MM.1S (cell line): ENCODE results near the gene SLC39A12.

Source experiments
- DNase-seq: peaks from one replicate; pipeline ENCODE4 v3.0.0-alpha.2; 2015
- H2AFZ ChIP-seq: fragments of 300-600 bp; sonication (generic); 2 replicates; pipeline ENCODE4 v1.6.0; 2016; ENCODE audit warnings: antibody characterized with exemption, low read length
- H3F3A ChIP-seq: fragments of 300-600 bp; sonication (generic); 2 replicates; pipeline ENCODE4 v1.6.1; 2016; ENCODE audit warnings: mild to moderate bottlenecking, antibody characterized with exemption, low read length, moderate library complexity, mixed read lengths; ENCODE audit not compliant: insufficient read depth
- H3K27ac ChIP-seq: fragments of 300-600 bp; sonication (generic); 2 replicates; pipeline ENCODE4 v1.5.1; 2016; ENCODE audit warnings: mild to moderate bottlenecking, low read length
- H3K27me3 ChIP-seq: fragments of 300-600 bp; sonication (generic); replicated peaks from 2 replicates; pipeline ENCODE4 v1.6.0; 2016; ENCODE audit warnings: low read length; ENCODE audit not compliant: insufficient read depth
- H3K36me3 ChIP-seq: fragments of 300-600 bp; sonication (generic); replicated peaks from 2 replicates; pipeline ENCODE4 v1.6.1; 2016; ENCODE audit warnings: mild to moderate bottlenecking, low read length, mixed read lengths; ENCODE audit not compliant: insufficient read depth
- H3K4me1 ChIP-seq: fragments of 300-600 bp; sonication (generic); 2 replicates; pipeline ENCODE4 v1.6.1; 2016; ENCODE audit warnings: low read length, mixed read lengths
- H3K4me2 ChIP-seq: fragments of 300-600 bp; sonication (generic); 2 replicates; pipeline ENCODE4 v1.6.0; 2016; ENCODE audit warnings: low read depth, low read length
- H3K4me3 ChIP-seq: fragments of 300-600 bp; sonication (generic); 2 replicates; pipeline ENCODE4 v1.5.1; 2016; ENCODE audit warnings: low read length, mixed read lengths
- H3K79me2 ChIP-seq: fragments of 300-600 bp; sonication (generic); 2 replicates; pipeline ENCODE4 v1.6.1; 2016; ENCODE audit warnings: mixed run types, low read length, mixed read lengths
- H3K9ac ChIP-seq: fragments of 300-600 bp; sonication (generic); 2 replicates; pipeline ENCODE4 v1.6.1; 2016; ENCODE audit warnings: low read length, mixed read lengths
- H3K9me2 ChIP-seq: fragments of 300-600 bp; sonication (generic); replicated peaks from 2 replicates; pipeline ENCODE4 v1.6.1; 2016; ENCODE audit warnings: mild to moderate bottlenecking, low read length, mixed read lengths; ENCODE audit not compliant: insufficient read depth
- H3K9me3 ChIP-seq: fragments of 300-600 bp; sonication (generic); replicated peaks from 2 replicates; pipeline ENCODE4 v1.6.1; 2016; ENCODE audit warnings: mild to moderate bottlenecking, low read length, mixed read lengths; ENCODE audit not compliant: insufficient read depth
- H4K20me1 ChIP-seq: fragments of 300-600 bp; sonication (generic); 2 replicates; pipeline ENCODE4 v1.6.1; 2016; ENCODE audit warnings: mild to moderate bottlenecking, low read length, moderate library complexity, mixed read lengths; ENCODE audit not compliant: insufficient read depth
- EZH2 ChIP-seq: fragments of 300-600 bp; sonication (generic); optimal IDR thresholded peaks from 2 replicates; pipeline ENCODE3; 2017; ENCODE audit warnings: low read depth, mild to moderate bottlenecking, antibody characterized with exemption, low read length, mixed read lengths
- EZH2phosphoT487 ChIP-seq: fragments of 300-600 bp; sonication (generic); IDR thresholded peaks from 2 replicates; pipeline ENCODE4 v1.6.1; 2018; ENCODE audit warnings: antibody characterized with exemption, low read length
- TF ChIP-seq, protein P1 (sequence below): fragments of 300-600 bp; sonication (generic); IDR thresholded peaks from 2 replicates; pipeline ENCODE4 v1.5.1; 2016; ENCODE audit warnings: antibody characterized with exemption, low read length, mixed read lengths

Gene SLC39A12

DNA sequence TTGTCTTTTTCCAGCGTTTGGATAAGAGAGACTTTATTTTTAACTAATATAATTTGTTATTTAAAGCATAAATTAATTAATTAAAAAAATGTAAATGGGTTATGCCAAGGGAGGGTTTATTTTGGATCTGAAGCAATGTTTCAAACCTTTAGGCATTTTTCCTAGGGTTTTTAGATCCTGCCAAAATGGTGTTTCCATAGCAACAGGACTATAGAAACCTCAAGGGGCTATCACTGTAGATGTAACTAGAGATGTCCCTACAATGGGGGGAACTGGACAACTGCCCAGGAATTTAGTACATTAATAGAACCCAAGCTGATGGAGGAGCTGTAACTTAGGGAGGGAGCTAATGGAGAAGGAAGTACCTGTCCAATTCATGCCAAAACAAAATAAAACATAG is 57.3 kb downstream of the SLC39A12 start:
- Histone ChIP-seq H3K4me3 (no peak overlapping the region), H3K9me3 (no peaks in the 10 kb centered on the region), H3K27ac (no peak overlapping the region), H3K27me3 (no peaks in the 10 kb centered on the region), H4K20me1 (no peaks in the 10 kb centered on the region), H3K36me3 (no peaks in the 10 kb centered on the region), H3K4me1 (no peaks in the 10 kb centered on the region), H3F3A (no peaks in the 10 kb centered on the region), H3K4me2 (no peak overlapping the region), H2AFZ (no peak overlapping the region), H3K79me2 (no peaks in the 10 kb centered on the region), H3K9me2 (no peaks in the 10 kb centered on the region), H3K9ac (no peak overlapping the region)
- DNase-seq = no peak
- TF ChIP-seq EZH2phosphoT487 (no peak), EZH2 (no peak)
- TF ChIP-seq, protein P1, sequence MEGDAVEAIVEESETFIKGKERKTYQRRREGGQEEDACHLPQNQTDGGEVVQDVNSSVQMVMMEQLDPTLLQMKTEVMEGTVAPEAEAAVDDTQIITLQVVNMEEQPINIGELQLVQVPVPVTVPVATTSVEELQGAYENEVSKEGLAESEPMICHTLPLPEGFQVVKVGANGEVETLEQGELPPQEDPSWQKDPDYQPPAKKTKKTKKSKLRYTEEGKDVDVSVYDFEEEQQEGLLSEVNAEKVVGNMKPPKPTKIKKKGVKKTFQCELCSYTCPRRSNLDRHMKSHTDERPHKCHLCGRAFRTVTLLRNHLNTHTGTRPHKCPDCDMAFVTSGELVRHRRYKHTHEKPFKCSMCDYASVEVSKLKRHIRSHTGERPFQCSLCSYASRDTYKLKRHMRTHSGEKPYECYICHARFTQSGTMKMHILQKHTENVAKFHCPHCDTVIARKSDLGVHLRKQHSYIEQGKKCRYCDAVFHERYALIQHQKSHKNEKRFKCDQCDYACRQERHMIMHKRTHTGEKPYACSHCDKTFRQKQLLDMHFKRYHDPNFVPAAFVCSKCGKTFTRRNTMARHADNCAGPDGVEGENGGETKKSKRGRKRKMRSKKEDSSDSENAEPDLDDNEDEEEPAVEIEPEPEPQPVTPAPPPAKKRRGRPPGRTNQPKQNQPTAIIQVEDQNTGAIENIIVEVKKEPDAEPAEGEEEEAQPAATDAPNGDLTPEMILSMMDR = no peak

DNA sequence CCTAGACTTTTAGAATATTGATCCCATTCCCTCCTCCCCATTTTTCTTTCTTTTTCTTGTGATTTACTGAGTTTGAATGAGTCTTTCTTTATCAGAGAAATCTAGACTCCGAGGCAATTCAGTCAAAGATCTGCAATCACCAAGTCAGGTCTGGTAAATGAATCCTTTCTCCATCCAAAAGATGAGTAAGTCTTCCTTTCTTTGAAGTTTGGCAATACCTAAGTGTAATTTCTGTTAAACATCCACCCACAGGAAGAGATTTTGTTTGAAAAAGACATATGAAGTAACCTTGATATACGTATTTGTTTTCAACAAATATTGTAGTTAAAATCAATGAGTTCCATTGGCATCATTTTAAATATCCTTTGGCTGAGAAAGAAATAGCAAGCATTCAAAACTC is 58.3 kb downstream of the SLC39A12 start:
- Histone ChIP-seq H3K27ac (no peak overlapping the region), H3K36me3 (no peaks in the 10 kb centered on the region), H2AFZ (no peak overlapping the region), H3K79me2 (no peaks in the 10 kb centered on the region), H3K9ac (no peak overlapping the region), H3K27me3 (no peaks in the 10 kb centered on the region), H3F3A (no peaks in the 10 kb centered on the region), H4K20me1 (no peaks in the 10 kb centered on the region), H3K4me3 (no peak overlapping the region), H3K4me1 (no peaks in the 10 kb centered on the region), H3K9me3 (no peaks in the 10 kb centered on the region), H3K4me2 (no peak overlapping the region), H3K9me2 (no peaks in the 10 kb centered on the region)
- TF ChIP-seq, protein P1 = no peak
- no peak for TF ChIP-seq EZH2phosphoT487
- TF ChIP-seq EZH2 = no peak
- DNase-seq = no peak

DNA sequence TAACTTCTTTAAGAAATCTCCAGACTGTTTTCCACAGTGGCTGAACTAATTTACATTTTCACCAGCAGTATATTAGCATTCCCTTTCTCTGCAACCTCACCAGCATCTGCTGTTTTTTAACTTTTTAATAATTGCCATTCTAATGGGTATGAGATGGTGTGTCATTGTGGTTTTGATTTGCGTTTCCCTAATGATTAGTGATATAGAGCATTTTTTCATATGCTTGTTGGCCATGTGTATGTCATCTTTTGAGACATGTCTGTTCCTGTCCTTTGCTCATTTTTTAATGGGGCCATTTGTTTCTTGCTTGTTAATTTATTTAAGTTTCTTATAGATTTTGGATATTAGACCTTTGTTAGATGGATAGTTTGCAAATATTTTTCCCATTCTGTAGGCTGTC is 68.8 kb downstream of the SLC39A12 start:
- no peaks in the 10 kb centered on the region for H3K36me3 ChIP-seq
- no peak for TF ChIP-seq EZH2phosphoT487
- TF ChIP-seq, protein P1 = no peak
- TF ChIP-seq EZH2 = no peak
- no peaks in the 10 kb centered on the region for H3F3A ChIP-seq
- no peaks in the 10 kb centered on the region for H3K9me3 ChIP-seq
- no peak overlapping the region for H3K4me3 ChIP-seq
- H3K27ac ChIP-seq = no peak overlapping the region
- H2AFZ ChIP-seq = no peak overlapping the region
- H3K79me2 ChIP-seq = no peaks in the 10 kb centered on the region
- no peaks in the 10 kb centered on the region for H3K4me1 ChIP-seq
- no peak overlapping the region for H3K4me2 ChIP-seq
- no peaks in the 10 kb centered on the region for H3K27me3 ChIP-seq
- H4K20me1 ChIP-seq = no peaks in the 10 kb centered on the region
- H3K9ac ChIP-seq = no peak overlapping the region
- no peaks in the 10 kb centered on the region for H3K9me2 ChIP-seq
- no peak for DNase-seq
